ENCODE data around the gene NEAT1. TPM values are rescaled to one million over a fixed set of nuclear protein-coding genes. Genes with fewer than 3 reads are reported as not detected.

The NEAT1 gene
- total RNA-seq, result 1,000 to 10,000 TPM in 3 of 6 donors, 100 to 1,000 TPM in 3; 245 to 3,084 (median 1,019) TPM

DNA sequence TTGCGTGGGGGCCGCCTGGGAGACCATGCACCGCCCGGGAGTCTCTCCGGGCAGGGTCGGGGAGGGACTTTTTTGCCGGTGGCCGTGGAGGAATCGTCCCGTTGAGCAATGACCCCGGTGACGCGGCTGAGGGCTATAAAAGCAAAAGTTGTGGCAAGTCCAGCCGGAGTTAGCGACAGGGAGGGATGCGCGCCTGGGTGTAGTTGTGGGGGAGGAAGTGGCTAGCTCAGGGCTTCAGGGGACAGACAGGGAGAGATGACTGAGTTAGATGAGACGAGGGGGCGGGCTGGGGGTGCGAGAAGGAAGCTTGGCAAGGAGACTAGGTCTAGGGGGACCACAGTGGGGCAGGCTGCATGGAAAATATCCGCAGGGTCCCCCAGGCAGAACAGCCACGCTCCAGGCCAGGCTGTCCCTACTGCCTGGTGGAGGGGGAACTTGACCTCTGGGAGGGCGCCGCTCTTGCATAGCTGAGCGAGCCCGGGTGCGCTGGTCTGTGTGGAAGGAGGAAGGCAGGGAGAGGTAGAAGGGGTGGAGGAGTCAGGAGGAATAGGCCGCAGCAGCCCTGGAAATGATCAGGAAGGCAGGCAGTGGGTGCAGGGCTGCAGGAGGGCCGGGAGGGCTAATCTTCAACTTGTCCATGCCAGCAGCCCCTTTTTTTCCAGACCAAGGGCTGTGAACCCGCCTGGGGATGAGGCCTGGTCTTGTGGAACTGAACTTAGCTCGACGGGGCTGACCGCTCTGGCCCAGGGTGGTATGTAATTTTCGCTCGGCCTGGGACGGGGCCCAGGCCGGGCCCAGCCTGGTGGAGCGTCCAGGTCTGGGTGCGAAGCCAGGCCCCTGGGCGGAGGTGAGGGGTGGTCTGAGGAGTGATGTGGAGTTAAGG, at the start of gene NEAT1:
Gene NEAT1 (plus strand): TSS at position 166 of the 883 bp plus-strand sequence.
- Histone ChIP-seq H3K4me3 (peak within 1 kb of the TSS; percentile 66 to 93 (median 74)), H3K9me3 (no peaks in the 10 kb centered on the region), H3K27me3 (no peaks in the 10 kb centered on the region), H3K27ac (peak within 1 kb of the TSS; percentile 97 to 100 (median 100)), H3K4me1 (peaks cover 24 to 50% (median 34%) of the 10 kb centered on the region in 4 donors), H3K36me3 (peaks cover 0 to 43% (median 8%) of the 10 kb centered on the region in 4 donors)
- WGBS, 2 donors, result 1% methylated on average over 24 to 31 of the region's 40 CpGs
- ATAC-seq (ENCODE audit: low FRiP score in 2 of 2) (peak; percentile 24 to 48), DNase-seq (peak; percentile 89 to 95)
- peak; percentile 99 to 100 (median 100) for TF ChIP-seq POLR2A (IDR thresholded peaks at IDR 0.05)
- TF ChIP-seq, protein P1, sequence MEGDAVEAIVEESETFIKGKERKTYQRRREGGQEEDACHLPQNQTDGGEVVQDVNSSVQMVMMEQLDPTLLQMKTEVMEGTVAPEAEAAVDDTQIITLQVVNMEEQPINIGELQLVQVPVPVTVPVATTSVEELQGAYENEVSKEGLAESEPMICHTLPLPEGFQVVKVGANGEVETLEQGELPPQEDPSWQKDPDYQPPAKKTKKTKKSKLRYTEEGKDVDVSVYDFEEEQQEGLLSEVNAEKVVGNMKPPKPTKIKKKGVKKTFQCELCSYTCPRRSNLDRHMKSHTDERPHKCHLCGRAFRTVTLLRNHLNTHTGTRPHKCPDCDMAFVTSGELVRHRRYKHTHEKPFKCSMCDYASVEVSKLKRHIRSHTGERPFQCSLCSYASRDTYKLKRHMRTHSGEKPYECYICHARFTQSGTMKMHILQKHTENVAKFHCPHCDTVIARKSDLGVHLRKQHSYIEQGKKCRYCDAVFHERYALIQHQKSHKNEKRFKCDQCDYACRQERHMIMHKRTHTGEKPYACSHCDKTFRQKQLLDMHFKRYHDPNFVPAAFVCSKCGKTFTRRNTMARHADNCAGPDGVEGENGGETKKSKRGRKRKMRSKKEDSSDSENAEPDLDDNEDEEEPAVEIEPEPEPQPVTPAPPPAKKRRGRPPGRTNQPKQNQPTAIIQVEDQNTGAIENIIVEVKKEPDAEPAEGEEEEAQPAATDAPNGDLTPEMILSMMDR (IDR thresholded peaks at IDR 0.05), result peak in 1 of 6 experiments; percentile 35
- TF ChIP-seq POLR2AphosphoS5 (IDR thresholded peaks at IDR 0.05), result peak; percentile 100
- peak in 2 of 4 donors; percentile 72 to 99 for TF ChIP-seq EP300 (IDR thresholded peaks at IDR 0.05)

DNA sequence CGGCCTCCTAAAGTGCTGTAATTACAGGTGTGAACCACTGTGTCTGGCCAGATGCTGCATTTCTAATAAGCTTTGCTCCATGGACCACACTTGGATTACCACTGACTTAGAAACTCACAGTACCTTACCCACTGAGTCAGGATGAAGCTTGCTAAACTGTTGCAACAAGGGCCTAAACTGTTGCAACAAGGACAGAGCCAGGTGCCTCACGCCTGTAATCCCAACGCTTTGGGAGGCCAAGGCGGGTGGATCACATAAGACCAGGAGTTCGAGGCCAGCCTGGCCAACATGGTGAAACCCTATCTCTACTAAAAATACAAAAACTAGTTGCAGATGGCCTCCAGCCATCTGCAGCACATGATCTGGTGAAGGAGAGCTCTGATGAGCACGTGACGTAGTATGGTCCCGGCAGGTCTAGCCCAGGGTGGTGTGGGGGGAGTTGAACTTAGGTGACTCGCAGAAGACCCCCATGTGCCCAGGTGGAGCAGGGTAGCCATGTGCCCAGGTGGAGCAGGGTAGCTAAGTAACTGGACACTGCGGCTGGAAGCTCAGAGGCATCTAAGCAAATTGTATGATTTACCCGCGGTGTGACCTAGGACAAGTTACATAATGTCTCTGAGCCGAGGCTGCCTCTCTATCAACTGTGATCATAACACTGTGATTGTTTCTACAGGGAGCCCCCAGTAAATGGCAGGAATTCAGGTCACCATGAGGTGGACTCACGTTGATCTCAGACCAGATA, 48.6 kb upstream of the NEAT1 start:
- H3K27ac ChIP-seq, result no peak overlapping the region
- no peaks in the 10 kb centered on the region for H3K27me3 ChIP-seq
- no peak for ATAC-seq (ENCODE audit: low FRiP score in 2 of 2)
- 87 to 88% methylated on average over 13 to 14 of the region's 14 CpGs for WGBS, 2 donors
- no peaks in the 10 kb centered on the region for H3K36me3 ChIP-seq
- TF ChIP-seq EP300 (IDR thresholded peaks at IDR 0.05) (no peak), POLR2A (IDR thresholded peaks at IDR 0.05) (no peak), POLR2AphosphoS5 (IDR thresholded peaks at IDR 0.05) (no peak)
- TF ChIP-seq, protein P1 (IDR thresholded peaks at IDR 0.05), result no peak
- H3K4me3 ChIP-seq, result no peak overlapping the region
- H3K4me1 ChIP-seq, result peaks cover 4 to 32% (median 10%) of the 10 kb centered on the region in 4 donors
- no peaks in the 10 kb centered on the region for H3K9me3 ChIP-seq
- DNase-seq, result no peak

DNA sequence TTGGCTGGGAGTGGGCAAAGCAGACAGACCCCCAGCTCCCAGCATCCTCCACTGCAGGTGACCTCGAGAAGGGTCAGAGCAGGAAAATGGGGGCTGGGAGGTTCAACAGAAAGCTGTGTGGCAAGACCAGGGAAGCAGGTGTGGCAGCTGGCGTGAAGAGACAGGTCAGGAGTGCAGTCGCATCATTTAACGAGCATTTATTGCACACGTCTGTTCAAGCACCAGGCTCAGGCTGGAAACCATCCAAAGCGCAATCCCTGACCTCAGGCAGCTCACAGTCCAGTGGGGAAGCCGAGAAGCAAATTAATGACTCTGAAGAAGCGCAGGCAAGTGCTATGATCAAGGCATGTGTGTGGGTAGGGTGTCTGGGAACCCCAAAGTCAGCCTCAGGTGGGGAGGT, 47.6 kb upstream of the NEAT1 start:
- Histone ChIP-seq H3K36me3 (no peaks in the 10 kb centered on the region), H3K27ac (no peak overlapping the region), H3K4me3 (no peak overlapping the region), H3K27me3 (no peaks in the 10 kb centered on the region), H3K4me1 (peaks cover 4 to 40% (median 10%) of the 10 kb centered on the region in 4 donors), H3K9me3 (no peaks in the 10 kb centered on the region)
- DNase-seq, result no peak
- 87 to 90% methylated on average over 8 of the region's 8 CpGs for WGBS, 2 donors
- no peak for TF ChIP-seq POLR2A (IDR thresholded peaks at IDR 0.05)
- TF ChIP-seq, protein P1 (IDR thresholded peaks at IDR 0.05), result no peak
- TF ChIP-seq POLR2AphosphoS5 (IDR thresholded peaks at IDR 0.05), result no peak
- no peak for TF ChIP-seq EP300 (IDR thresholded peaks at IDR 0.05)
- ATAC-seq (ENCODE audit: low FRiP score in 2 of 2), result no peak

DNA sequence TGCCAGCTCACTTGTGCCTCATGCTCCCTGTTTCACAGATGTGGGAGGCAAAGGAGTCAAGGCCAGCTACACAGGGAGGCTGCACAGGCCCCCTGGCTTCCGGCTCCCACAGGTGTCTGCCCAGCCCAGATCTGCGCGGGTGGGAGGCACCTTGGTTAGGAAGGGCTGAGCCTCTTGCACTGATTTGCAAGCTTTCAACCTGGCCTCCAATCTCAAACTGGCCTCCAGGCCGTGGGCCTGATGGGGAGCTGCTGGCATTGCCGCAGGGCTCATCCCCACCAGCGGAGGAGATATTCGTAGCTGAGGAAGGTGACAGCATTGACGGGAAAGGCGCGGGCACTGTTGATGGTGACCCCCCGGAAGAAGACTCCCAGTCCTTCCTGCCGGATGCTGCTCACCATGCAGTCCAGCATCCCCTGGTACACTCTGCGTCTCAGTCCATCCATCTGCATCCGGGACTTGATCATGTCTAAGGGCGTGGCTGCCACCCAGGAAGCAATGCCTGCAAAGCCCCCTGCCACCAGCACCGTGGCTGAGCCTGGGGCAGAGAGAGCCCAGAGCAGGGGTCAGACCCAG, 46.4 kb upstream of the NEAT1 start:
- Histone ChIP-seq H3K4me1 (peaks cover 6 to 44% (median 16%) of the 10 kb centered on the region in 4 donors), H3K4me3 (no peak overlapping the region), H3K27me3 (no peaks in the 10 kb centered on the region), H3K27ac (peak overlapping the region in 1 of 4 donors; percentile 53), H3K36me3 (no peaks in the 10 kb centered on the region), H3K9me3 (no peaks in the 10 kb centered on the region)
- TF ChIP-seq EP300 (IDR thresholded peaks at IDR 0.05) (no peak), POLR2AphosphoS5 (IDR thresholded peaks at IDR 0.05) (no peak), POLR2A (IDR thresholded peaks at IDR 0.05) (no peak)
- TF ChIP-seq, protein P1 (IDR thresholded peaks at IDR 0.05), result no peak
- ATAC-seq (ENCODE audit: low FRiP score in 2 of 2) (no peak), DNase-seq (no peak)
- WGBS, 2 donors, result 88 to 92% methylated on average over 15 to 16 of the region's 16 CpGs
